Measurements from ENCODE around the gene IP6K2.
"Not testable (repeated sequence)": the region's sequence is repeated elsewhere in the genome, so short reads cannot be mapped to it uniquely, and the experiment has no call there.

Gene IP6K2

DNA sequence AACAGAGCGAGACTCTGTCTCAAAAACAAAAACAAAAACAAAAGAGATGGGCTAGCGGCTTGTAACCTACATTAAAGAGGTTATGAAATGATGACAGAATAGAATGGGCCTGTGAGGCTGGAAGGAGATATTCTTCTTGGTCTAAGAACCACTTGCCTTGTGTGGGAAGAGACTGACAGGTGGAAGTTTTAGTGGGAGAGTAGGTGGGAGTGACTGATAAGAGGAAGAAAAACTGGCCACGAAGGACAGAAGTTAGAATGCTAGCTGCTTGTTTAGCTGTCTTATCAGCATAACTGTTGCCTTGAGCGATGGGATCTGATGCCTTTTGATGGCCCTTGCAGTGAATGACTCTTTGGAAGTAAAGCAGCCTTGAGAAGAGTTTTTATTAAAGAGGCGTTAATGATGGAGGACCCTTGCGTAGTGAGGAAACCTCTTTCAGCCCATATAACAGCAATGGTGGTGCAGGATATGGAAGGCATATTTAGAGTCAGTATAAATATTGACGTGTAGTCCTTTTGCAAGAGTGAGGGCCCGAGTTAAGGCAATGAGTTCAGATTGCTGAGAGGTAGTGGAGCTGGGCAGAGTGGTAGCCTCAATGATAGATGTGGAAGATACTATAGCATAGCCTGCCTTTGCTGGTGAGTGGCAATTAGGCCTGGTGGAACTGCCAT, 8.3 kb upstream of the IP6K2 start:
- not testable (repeated sequence) for DNase-seq

- no peak for DNase-seq
Measured at GRCh38 chr3:48723725-48724124, 6.7 kb upstream of the IP6K2 start.

DNA sequence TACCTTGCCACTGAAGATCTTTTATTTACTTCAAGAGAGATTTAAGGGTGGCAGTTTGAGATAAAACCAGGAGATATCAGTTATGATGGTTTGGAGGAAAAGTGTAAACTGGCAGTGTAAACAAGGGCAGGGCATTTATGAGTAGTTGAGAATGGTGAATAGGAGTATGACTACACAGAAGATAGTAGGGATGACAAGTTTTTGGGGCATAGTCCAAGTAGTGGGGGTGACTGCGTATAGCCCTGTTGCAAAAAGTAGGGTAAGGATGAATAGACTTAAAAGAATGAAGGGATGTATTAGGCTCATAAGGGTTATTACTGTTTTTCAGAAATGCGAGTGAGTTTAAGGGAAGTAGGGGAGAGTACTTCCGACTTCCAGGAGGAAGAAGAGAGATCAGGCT, 6.3 kb upstream of the IP6K2 start:
- not testable (repeated sequence) for DNase-seq

DNA sequence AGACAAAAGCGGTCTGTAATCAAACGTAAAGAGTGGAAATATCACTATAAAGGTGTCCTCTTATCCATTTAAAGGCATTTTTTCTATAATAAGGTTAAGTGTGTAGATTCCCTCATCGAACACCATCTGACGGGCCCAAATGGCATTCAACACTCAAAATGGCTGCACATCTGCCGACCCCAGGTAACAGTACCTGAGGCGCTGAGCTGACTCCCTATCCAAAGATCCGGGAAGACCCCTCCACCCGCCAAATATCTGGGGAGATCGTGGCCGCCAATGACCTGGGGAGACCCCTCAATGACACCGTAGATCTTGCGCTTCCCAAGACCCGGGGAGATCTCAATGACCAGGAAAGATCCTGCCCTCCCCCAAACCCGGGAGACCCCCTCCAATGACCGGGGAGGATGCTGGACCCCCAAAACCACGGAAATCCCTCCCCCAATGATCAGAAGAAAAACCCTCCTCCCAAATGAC, 476 bp downstream of the IP6K2 start:
- peak; percentile 25 for DNase-seq

DNA sequence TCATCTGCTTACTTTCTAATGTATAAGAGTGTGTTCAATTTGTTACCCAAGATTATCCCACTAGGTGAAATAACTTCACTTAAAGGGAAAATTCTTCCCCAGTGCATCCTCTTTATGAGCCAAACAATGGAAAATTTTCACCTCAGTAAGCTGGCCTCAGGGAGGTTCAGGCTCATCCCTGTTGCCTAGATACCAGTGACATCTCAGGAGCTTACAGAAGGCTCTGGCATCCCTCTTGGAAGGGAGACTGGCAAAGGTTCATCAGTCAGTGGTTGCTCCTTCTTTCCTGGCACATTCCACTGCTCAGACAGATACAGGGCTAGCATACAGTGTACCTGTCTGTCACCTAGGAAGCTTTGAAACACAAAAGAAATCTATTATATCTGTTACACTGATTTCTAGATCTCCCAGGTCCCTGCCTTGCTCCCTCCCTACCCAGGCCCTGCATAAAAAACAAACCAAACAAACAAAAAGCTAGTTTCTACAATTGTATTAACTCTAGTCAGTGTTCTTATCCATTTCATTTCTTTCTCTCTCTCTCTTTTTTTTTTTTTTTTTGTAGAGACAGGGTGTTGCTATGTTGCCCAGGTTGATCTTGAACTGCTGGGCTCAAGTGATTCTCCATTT, 1.7 kb downstream of the IP6K2 start:
- no peak for DNase-seq

- DNase-seq = no peak
Measured at GRCh38 chr3:48711727-48712126, 5.3 kb downstream of the IP6K2 start.

GRCh38 chr3:48709051-48709461, 8.0 kb downstream of the IP6K2 start:
- DNase-seq = no peak

- no peak for DNase-seq
Measured at GRCh38 chr3:48708481-48708889, 8.5 kb downstream of the IP6K2 start.

DNA sequence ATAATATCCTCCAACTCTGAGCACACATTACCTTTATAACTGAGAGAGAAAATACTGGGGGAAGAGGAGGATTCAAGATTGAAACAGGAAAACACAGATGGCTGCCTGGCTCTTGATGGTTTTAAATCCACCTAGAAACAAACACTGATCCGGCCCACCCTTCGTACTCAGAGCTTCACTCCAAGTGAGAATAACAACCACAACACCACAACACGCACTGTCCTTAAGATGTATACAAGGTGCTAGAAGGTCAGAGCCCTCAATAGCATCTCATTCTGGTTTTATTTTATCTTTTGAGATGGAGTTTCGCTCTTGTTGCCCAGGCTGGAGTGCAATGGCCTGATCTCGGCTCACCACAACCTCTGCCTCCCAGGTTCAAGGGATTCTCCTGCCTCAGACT, 9.9 kb downstream of the IP6K2 start:
- no peak for DNase-seq

- no peak for DNase-seq
Measured at GRCh38 chr3:48702320-48702920, 14.6 kb downstream of the IP6K2 start.

GRCh38 chr3:48700731-48701405, 16.2 kb downstream of the IP6K2 start:
- DNase-seq = no peak

DNA sequence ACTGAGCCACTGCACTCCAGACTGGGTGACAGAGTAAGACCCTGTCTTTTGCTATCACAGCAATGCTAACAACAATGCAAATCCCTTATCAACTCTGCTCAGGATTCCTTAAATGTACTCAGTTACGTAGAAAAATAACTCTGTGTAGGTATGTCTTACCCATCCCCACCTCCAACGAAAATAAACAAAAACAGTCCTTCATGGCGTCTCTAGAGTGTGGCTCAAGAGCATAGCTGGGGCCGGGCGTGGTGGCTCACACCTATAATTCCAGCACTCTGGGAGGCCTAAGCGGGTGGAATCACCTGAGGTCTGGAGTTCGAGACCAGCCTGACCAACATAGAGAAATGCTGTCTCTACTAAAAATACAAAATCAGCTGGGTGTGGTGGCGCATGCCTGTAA, 18.1 kb downstream of the IP6K2 start:
- DNase-seq = no peak

DNA sequence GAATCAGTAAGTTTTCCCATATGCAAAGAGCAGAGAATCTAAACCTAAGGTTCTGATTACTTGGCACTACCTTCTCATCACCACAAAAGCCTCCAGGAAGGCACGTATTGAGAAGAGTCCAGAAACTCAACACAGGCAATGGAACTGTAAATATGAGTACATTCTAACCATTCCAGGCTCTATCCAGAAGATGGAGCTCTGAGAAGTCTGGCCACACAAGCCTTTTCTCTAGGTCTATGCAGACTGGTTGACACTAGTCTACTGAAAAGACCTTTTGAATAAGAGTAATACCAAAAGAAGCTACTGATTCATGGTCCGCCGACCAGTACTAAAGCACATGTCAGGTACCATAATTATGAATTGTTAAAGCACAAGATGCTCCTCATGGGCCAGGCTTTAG, 19.1 kb downstream of the IP6K2 start:
- no peak for DNase-seq

GRCh38 chr3:48696601-48697000, 20.4 kb downstream of the IP6K2 start:
- DNase-seq = no peak

DNA sequence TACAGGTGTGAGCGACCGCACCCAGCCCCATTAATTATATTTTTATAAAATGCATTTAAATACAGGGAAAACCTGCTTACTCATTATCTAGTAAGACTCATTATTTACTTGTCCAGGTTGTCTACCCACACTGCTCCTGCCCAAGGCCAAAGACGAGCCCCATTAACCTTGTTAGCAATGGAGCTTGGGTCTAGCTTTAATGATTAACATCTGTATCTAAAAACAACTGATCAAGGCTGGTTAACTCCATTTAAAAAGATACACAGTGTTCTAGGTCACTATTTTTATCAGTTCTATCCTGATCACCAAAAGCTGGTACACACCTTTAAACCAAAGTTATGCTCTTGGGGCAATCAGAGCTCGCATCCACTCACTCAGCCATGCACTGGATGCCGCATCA, 20.9 kb downstream of the IP6K2 start:
- DNase-seq = no peak

- no peak for DNase-seq
Measured at GRCh38 chr3:48695393-48695753, 21.6 kb downstream of the IP6K2 start.

DNA sequence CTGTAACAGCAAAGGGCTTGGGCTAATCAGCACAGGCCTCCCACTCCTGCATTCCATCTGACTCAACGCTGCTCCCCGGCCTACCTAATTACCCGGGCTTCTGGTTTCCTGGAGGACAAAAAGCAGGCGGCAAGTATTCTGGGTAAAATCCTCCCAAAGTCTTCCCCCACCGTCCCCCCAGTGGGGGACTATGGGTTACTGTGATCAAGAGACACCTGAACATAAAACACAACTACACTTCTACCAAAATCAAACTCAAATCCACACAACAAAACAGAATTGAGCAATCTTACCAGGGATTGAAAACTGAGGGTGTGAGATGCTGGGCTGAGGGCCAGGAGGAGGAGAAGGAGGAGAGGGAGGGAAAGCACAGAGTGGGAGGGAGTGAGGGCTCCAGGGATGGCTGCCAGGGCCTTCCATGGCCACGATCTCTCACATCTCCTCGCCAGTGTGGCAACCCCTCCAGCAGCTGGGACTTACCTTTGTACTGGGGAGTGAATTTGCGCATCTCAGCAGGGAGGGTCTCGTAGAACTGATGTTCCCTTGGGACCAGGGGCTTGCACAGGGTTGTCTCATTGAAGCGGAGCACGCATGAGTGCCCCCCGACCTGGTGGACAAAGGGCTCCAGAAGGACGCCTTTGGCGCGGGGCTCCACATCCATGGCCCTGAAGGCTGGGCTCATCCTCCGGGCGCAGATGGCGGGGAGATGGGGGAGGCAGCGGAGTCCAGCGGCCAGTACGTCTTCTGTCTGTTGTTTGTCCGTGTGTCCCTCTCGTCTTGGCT, 22.2 kb downstream of the IP6K2 start:
- DNase-seq = no peak

DNA sequence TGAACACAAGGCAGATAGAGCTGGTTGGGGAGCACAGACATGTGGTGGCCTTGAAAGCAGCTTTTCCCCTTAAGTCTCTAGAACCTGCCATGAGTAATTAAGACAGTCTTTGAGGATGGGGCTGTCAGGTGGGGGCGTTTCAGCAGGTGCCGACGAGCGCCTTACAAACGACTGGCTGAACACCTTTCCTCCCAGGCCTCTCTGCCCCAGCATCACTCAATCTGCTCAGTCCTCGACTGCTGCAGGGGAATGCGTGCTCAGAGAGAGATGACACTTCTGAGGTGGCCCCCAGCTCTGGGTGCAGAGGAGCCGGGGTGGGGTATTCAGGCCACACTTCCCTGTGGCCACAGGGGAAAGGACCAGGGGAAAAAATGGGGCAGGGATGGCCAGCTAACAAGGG, 23.2 kb downstream of the IP6K2 start:
- no peak for DNase-seq

DNA sequence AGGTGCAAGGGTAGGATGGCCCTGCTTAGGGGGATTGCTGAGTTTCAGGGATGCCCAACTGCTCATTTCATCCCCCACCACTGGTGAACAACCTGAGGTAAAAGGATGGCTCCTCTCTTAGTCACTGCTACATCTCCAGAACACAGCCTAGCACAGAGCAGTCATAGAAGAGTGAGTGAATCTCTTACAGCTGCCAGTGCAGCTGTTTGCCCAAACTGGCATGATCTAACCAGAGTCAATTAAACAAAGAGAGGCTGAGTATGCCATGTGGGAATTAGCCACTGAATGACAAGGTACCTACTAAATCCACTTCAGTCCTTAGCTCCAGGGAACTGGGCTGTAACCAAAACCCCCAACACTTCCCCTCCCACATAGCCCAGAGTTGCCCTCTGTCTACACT, 24.5 kb downstream of the IP6K2 start:
- DNase-seq = no peak

GRCh38 chr3:48690846-48691458, 26.1 kb downstream of the IP6K2 start:
- no peak for DNase-seq

DNA sequence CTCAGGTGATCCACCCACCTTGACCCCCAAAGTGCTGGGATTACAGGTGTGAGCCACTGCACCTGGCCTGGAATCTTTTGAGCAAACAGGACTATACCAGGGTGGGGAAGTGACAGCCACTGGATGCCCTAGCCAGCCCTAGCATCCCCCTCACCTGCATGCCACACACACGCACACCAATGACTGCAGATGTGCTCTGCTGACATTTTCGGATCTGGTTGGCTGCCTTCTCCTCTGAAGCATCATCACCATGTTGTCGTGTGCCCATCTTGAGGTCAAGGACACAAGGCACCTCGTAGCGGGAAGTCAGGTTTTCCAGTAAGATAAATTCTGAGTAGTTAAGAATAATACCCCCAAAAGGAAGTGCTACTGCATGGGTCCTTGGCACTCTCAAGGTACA, 27.6 kb downstream of the IP6K2 start:
- DNase-seq = no peak

- DNase-seq = no peak
Measured at GRCh38 chr3:48688737-48689075, 28.3 kb downstream of the IP6K2 start.

Measured in NCI-H2171 (cell line).